Left hindlimb (tissue), 1 donor: ENCODE data around the gene HDAC10.

ENCODE experiments used
- DNase-seq: peaks from one replicate; pipeline ENCODE4 v3.0.0-alpha.2; 2018

Gene HDAC10

DNA sequence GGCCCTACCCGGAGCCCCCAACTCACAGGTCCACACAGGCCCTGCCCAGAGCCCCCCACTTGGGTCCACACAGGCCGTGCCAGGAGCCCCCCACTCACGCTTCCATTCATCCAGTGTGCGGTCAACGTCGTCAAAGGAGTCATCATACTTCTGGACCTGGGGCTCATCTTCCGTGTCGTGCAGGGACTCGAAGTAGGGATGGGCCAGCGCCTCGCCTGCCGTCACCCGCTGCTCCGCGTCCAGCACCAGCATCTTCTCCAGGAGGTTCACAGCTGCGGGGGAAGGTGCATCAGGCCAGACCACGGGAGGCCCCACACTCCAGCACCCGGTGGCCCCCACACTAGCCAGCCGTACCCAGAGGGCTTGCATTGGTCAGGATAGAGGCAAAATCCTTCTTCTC lies 4.0 kb upstream of the HDAC10 start:
- no peak for DNase-seq

DNA sequence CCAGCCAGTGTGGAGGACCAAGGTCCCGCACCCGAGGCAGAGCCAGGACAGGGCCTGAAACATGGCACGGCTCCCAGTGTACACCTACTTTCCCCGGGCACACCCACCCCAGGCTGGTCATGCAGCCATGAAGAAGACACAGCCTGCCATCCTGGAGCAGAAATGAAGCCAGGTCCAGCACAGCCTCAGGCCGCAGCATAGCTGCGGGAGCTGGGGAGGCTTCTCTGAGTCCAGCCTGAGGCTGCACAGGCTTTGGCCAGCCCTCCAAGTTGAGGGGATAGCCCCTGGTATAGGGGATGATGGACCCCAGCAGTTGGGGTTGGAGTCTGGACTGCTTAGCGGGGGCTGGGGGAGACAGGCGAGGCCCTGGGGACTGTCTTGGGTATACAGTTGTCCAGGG lies 2.9 kb upstream of the HDAC10 start:
- DNase-seq = no peak

DNA sequence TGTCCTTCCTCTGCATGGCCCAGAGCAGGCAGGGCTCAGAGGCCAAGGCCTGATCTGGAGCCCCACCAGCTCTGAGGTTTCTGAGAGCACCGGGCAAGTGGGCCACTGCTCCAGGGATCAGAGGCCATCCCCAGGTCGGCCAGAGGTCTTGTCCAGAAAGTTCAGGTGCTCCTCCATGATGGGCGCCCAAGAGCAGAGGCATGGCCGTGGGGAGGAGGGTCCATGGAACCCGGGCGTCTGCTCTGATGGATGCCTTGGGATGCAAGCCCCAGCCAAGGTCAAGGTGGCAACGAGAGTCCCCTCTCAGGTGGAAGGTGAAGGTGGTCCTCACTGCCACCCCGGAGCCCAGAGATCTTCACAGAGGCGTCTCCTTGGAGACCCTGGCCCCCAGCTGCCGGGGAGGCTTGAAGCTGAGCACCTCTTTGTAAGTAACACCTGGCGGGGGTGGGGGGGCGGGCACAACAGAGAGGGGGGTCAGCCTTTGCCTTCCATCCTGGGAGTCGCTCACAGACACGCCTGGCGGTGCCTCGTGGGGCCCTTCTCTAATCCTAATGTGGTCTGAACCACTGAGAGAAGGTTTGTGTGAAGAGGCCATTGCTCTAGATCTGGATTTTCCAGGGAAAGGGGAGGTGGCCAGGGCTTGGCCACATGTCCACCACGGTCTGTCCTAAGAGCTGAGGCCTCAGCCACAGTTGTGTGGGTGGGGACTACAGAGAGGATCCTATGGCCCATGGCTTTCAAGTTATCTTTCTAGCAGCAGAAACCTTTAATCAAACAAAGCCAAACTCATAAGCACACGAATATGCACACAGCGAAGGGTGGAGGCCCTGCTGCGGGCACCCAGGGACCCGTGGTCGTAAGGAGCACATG lies 2.2 kb upstream of the HDAC10 start:
- no peak for DNase-seq

DNA sequence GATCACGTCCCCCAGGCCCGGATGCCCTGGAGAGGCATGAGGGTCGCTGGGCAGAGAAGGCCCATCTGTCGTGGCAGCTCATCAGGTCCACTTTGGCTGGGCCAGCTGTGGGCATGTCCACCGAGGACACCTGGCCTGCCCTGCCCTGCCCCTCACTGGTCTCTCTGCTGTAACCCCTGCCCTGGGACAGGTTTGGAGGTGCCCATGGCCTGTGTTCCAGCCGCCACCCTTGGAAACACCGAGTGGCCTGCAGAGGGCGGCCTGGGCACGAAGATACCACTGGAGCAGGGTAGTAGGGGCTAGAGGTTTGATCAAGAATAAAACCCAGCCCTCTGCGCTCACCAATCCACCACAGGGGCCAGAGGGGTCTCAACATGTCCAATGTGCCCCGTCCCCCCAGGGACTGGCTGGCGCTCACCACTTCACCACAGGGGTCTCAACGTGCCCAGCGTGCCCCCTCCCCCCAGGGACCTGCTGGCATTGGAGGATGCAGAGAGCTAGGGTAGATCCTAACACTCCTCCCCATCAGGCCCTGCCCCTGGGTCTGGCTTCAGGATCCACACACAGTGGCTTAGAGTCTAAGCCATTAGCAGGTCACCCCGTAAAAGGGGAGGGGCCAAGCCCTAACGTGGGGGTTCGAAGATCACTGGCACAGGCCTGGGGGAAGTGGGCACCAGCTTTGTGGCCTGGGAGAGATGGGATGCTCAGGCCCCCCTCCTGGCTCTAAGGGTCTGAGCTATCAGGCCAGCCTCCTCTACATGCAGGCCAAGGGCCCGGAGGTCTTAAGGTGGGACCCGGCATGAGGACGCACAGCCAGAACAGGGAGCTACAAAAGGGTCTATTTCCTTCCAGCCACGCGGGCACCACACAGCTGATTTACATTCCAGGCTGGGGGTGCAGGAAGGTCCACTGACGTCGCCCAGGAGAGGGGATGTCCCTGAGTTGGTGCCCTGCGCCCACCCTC lies 1.3 kb upstream of the HDAC10 start:
- peak; percentile 77 for DNase-seq

GRCh38 chr22:50251477-50252081 lies 514 bp upstream of the HDAC10 start:
- no peak for DNase-seq

GRCh38 chr22:50250249-50250554 lies 863 bp downstream of the HDAC10 start:
- DNase-seq = no peak

DNA sequence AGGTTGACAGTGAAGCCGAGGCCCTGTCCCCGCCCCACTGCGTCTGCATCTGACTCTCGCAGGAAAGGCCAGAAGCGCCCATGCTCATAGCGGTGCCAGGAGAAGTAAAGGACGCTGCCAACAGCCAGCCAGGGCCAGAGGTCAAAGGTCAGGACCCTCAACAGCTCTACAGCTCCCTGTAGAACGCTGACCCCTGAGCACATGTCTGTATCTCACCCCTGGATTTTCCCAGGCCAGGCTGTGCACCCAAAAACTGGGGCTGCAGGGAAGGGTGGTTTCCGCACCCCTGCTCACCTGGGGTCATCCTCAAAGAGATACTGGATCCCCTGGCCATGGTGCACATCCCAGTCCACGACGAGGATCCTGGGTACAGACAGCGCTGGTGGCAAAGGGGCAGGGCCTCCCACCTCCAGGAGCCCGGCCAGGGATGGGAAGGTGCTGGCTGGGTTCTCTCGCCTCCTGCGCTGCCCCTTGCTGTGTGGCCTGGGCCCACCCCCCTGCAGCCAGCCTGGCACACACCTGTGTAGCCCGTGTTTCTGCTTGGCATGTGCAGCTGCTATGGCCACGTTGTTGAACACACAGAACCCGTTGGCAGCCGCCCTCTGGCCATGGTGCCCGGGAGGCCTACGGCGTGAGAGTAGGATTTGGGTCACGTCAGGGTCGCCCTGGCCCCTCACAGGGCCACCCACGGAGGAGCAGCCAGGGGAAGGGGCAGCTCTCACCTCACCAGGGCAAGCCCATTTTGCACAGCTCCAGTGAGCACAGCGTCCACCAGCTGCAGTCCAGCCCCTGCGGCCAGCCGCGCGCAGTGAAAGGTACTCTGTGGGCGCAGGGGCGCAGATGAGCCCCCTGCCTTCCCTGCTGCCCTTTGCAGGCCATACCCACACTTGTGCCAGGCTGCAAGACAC lies 1.5 kb downstream of the HDAC10 start:
- DNase-seq = no peak

DNA sequence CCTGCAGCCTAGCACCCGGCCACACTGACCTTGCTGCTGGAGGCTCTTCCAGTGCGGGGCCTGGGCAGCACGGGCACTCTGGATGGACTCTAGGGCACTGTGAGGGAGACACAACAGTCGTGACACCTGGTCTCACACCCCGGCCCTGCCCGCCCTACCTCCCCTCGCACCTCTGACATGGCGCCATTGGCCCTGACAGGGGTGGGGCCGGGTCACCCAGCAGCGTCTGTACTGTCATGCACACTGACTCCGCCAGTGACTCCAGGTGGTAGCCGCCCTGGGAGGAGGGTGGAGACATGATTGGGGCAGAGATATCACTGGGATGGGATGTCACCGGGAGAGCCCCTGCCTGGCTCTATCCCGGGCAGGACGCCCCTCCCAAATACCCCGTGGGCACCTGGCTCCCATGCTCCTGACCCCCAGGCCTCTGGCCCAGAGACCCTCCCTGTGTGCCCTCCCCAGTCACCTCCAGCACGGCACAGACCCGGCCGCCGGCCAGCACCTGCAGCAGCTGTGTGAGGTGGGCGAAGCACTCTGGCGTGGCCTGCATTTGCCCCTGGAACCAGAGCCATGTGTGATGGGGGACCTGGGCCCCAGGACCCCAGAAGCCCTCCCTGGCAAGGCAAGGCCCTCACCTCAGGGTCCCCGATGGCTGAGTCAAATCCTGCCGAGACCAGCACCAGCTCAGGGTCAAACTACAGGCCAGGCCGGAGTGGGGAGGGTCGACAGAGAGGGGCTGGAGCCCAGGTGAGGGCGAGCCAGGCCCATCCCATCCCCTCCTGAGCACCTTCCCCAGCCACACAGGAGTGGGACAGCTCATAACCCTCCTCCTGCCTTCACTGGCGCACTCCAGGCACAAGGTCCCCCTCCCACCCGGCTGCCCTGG lies 2.6 kb downstream of the HDAC10 start:
- DNase-seq = no peak

DNA sequence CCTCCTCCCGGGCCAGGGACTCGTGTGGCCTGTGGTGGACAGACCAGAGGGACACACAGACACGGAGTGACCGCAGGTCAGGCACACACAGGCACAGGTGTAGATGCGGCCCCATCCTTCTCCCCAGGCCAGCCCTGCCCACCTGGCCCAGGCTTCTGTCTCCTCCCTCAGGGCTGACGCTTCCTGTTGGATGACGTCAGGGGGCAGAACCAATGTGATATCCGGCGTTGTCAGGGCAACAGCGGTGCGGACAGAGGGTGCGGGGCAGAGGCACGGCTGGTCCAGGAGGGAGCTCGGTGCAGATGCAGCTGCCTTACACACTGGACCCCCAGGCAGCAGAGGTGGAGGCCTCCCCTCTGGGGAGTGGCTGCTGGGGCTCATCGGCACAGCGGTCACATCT lies 3.3 kb downstream of the HDAC10 start:
- DNase-seq = no peak

GRCh38 chr22:50246242-50247175 lies 4.6 kb downstream of the HDAC10 start:
- DNase-seq = no peak

GRCh38 chr22:50245214-50246072 lies 5.6 kb downstream of the HDAC10 start:
- no peak for DNase-seq

- DNase-seq = peak; percentile 93
Measured at GRCh38 chr22:50244420-50245213, 6.4 kb downstream of the HDAC10 start, which contains the start of gene TUBGCP6. TSS of gene TUBGCP6 (minus strand) at chr22:50245023. CDS start at chr22:50244459, 564 bp downstream.

- no peak for DNase-seq
Measured at GRCh38 chr22:50243685-50244419, 7.2 kb downstream of the HDAC10 start.

GRCh38 chr22:50242406-50242949 lies 8.6 kb downstream of the HDAC10 start:
- no peak for DNase-seq

GRCh38 chr22:50238755-50239154 lies 12.3 kb downstream of the HDAC10 start:
- no peak for DNase-seq

DNA sequence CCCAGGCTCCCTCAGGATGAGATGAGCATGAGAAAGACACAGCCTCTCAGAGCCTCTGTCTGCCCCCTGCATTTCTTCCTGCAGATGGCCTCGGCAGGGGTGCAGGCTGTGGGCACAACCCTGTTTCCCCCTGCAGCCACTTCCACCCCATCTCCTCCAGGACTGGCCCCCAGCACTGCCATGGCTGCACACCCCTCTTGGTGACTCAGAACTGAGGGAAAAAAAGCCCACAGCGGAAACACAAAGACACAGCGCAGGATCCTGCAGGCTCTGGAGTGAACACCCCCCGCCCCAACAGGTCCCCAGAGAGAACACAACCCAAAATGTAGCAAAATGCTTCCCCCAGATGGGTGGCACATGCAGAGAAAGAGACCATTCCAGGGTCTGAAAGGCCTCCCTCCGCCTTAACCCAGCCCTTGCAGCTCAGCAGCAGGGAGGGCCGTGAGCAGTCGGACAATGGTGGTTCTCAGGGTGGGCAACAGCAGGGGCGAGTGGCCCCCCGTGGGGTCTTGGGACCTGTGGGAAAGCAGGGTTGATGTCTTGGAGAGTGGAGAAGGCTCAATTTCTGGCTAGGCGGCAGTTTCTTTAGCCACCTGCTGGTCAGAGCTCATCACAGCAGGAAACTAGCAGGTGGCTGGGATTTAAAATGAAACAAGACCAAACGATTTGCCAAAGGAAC lies 14.2 kb downstream of the HDAC10 start:
- DNase-seq = peak; percentile 29
